ENCODE data around the gene TTN.

The TTN gene

GRCh38 chr2:178756843-178757242, 50.4 kb downstream of the TTN start:
- in situ Hi-C loops (cut with HindIII; ENCODE audit: low sequenced_read_pairs) = no loop called here

DNA sequence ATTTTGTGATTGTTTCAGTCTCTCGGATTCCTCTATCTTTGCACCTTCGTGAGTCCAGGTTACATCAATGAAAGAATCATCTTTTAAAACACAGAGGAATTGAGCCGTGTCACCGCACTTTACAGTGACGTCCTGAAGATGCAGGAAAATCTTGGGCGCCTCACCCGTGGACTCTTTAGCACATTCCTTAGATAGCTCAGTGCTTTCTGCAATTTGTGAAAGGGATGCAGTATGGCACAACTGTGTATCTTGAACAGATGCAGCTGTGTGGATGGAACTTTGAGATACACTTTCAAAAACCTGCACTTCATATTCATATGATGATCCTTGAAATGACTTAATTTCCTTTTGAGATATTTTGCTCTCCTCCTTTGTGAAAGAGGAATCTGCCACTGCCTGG, 50.9 kb downstream of the TTN start:
- in situ Hi-C loops (cut with HindIII; ENCODE audit: low sequenced_read_pairs) = no loop called here

- in situ Hi-C loops (cut with HindIII; ENCODE audit: low sequenced_read_pairs) = no loop called here
These were observed 59.5 kb downstream of the TTN start for GRCh38 chr2:178747767-178748166.

- in situ Hi-C loops (cut with HindIII; ENCODE audit: low sequenced_read_pairs) = no loop called here
These were observed 72.7 kb downstream of the TTN start for GRCh38 chr2:178734518-178734917.

DNA sequence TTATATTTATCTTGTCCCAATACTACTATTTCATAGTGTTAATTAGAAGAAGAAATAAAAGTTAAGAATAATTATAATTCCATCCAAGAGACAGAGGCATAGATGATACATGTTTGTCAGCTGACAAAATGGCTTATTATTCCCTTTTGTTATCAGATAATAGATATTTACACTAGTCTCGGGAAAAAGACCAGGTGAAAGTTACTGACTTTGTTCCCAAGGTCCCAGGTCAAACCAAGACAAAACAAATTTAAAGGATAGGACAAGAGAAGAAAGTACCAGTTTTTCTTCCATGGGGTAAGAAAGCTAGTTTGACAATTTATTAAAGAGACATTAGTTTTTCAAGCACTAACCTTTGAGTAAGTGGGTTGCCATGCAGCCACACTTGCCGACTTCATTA, 73.2 kb downstream of the TTN start:
- in situ Hi-C loops (cut with HindIII; ENCODE audit: low sequenced_read_pairs) = no loop called here

DNA sequence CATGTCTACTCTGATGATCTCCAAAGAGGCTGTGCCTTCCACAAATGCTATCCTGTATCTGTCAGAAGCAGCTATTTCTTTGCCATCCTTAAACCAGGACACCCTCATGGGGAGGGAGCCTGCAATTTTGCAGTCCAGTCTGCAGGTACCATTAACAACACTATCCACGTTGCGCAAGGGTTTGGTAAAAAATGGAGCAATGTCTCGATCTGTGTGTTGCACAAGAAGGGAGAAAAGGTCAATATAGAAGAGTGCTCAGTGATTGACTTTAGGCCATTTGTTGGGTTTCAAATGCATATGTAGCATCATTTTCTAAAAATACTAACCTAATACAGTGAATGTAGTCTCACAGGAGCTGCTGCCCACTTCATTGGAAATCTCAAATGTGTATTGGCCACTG, 74.3 kb downstream of the TTN start:
- in situ Hi-C loops (cut with HindIII; ENCODE audit: low sequenced_read_pairs) = no loop called here

GRCh38 chr2:178731300-178731699, 75.9 kb downstream of the TTN start:
- in situ Hi-C loops (cut with HindIII; ENCODE audit: low sequenced_read_pairs) = no loop called here

DNA sequence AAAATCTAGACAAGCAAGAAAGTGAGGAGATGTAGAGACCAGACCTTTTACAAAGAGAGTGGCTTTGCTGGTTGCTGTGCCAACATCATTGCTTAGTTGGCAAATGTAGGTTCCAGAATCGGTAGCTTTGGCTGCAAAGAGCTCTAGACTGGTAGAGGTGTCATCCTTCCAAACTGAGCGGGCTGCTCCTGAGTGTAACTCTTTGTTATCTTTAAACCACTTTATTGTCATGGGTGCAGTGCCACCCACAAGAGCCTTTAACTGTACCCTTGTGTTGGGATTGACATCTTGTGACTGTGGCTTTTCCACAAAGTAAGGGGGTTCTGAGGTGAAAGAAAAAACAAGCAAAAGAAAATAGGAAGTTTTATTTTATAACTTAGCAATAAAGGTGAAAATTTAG, 77.2 kb downstream of the TTN start:
- in situ Hi-C loops (cut with HindIII; ENCODE audit: low sequenced_read_pairs) = no loop called here

GRCh38 chr2:178723786-178724346, 83.4 kb downstream of the TTN start:
- in situ Hi-C loops (cut with HindIII; ENCODE audit: low sequenced_read_pairs) = no loop called here

GRCh38 chr2:178722296-178722695, 84.9 kb downstream of the TTN start:
- in situ Hi-C loops (cut with HindIII; ENCODE audit: low sequenced_read_pairs) = no loop called here

GRCh38 chr2:178718988-178719387, 88.2 kb downstream of the TTN start:
- in situ Hi-C loops (cut with HindIII; ENCODE audit: low sequenced_read_pairs) = no loop called here

- in situ Hi-C loops (cut with HindIII; ENCODE audit: low sequenced_read_pairs) = no loop called here
These were observed 88.9 kb downstream of the TTN start for GRCh38 chr2:178718283-178718682.

DNA sequence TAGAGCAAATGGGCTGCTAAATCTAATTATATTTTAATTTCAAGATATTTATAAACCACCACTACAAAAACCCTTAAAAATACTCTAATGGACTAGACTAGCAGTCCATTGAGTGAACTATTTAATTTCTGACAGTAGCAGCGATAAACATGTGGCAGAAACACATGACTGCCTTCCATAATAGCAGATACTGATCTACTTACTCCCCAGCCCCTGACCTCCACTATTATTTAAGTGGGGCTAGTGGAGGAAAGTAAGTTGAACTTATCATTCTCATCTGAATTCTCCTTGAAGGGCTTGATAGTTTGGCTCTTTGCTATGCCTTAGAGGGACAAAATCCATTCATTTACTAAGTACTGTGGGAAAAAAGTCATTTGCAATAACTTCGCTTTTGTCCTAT, 90.8 kb downstream of the TTN start:
- in situ Hi-C loops (cut with HindIII; ENCODE audit: low sequenced_read_pairs) = no loop called here

DNA sequence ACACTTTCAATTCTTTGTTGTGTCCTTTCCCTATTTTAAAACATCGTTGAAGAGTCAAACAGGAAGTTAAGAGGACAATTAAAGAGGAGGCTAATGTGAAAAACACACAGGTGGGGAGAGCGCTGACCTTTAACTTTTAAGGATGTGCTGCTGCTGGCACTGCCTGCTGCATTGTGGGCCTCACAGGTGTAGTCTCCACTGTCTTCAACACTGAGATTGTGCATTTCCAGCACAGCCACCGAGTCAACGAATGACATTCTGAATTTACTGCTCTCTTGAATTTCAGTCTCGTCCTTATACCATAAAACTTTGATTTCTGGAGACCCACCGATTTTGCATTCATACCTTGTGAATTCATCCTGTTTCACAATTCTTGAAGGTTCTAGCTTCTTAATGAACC, 91.9 kb downstream of the TTN start:
- in situ Hi-C loops (cut with HindIII; ENCODE audit: low sequenced_read_pairs) = no loop called here

DNA sequence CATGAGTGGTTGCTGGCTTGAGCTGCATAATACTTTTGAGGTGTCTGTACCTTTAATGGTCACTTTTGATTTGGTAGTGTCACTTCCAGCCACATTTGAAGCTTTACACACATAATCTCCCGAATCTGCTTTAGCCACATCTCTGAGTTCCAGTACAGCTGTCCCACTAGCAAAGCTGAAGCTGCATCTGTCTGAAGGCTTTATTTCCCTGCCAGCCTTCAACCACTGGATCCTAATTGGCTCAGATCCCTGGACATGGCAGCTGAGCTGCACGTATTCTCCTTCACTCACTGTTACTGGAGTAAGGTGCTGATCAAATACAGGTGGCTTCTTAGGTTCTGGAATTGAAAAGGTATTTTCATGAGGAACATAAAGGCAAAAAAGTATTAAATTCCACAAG, 99.7 kb downstream of the TTN start:
- in situ Hi-C loops (cut with HindIII; ENCODE audit: low sequenced_read_pairs) = no loop called here

DNA sequence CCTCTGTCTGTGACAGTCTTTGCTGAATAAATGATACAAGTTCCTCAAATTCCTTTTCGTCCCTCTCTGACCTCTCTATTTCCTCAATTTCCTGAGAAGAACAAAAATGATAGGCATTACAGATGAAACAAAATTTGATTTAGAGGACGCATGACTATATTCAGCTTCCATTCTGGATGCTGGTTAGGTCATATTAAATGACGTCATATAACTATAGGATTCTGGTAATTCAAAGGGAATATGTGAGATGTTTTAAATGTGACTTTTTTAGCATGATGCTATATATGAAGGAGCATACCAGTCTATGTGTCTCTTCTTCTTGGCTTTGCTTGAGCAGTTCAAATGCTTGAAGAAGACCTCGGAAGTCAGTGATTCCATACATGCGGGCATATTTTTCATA, 102.3 kb downstream of the TTN start:
- in situ Hi-C loops (cut with HindIII; ENCODE audit: low sequenced_read_pairs) = no loop called here

- in situ Hi-C loops (cut with HindIII; ENCODE audit: low sequenced_read_pairs) = no loop called here
These were observed 104.9 kb downstream of the TTN start for GRCh38 chr2:178702361-178702760.

DNA sequence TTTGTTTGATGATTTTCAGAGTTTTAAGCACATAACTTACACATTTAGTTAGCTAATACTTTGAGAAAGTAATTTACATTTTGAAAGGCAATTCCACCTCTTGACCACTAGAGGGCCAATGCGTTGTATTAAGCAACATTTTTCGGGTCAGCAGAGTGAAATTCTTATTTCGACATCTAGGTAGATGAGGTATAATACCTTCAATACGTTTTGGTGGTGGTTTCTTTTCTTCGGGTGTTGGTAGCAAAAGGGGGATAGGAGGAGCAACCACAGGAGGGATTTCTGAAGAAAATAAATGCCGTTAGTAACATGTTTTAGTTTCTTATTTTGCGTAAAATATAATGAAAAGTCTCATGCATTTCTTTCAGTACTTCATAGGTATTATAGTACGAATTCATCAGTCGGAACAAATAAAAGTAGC, 106.3 kb downstream of the TTN start:
- in situ Hi-C loops (cut with HindIII; ENCODE audit: low sequenced_read_pairs) = no loop called here

- in situ Hi-C loops (cut with HindIII; ENCODE audit: low sequenced_read_pairs) = no loop called here
These were observed 107.1 kb downstream of the TTN start for GRCh38 chr2:178700136-178700535.

DNA sequence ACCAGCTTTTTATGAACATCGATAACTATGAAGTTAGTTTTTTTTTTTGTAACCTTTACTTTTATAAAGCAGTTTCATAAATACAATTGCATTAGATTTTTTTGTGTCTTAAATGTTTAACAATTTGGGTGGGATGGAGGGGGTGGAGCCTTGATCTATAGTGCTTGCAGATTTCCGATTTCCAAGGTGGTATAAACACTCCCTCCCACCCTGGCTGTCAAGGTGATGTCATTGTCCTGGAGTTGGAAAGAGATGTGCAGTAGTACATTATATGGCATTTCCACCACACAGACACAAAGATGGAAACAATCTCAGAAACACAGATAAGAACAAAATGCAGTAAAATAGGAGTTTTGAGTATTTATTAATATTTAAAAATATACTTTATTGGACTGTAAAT, 114.4 kb downstream of the TTN start:
- in situ Hi-C loops (cut with HindIII; ENCODE audit: low sequenced_read_pairs) = no loop called here

- in situ Hi-C loops (cut with HindIII; ENCODE audit: low sequenced_read_pairs) = no loop called here
These were observed 117.4 kb downstream of the TTN start for GRCh38 chr2:178689808-178690207.

GRCh38 chr2:178683877-178684276, 123.3 kb downstream of the TTN start:
- in situ Hi-C loops (cut with HindIII; ENCODE audit: low sequenced_read_pairs) = no loop called here

GRCh38 chr2:178681081-178681480, 126.1 kb downstream of the TTN start:
- in situ Hi-C loops (cut with HindIII; ENCODE audit: low sequenced_read_pairs) = no loop called here

DNA sequence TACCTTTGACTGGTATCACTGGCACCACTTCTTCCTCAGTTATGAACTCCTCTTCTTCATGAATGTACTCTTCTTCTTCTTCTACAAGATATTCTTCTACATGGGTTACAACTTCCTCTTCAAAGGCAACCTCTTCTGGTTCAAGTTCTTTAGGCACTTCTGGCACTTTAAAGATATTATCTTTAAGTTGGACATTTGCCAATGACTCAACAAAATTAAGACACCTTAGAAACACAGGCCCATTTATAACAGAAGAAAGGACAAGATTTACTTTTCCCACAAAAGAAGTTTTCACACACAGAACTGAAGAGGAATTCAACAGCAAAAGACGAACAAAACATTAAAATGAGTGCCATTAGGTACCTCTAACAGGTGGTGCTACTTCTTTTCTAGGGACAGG, 127.3 kb downstream of the TTN start:
- in situ Hi-C loops (cut with HindIII; ENCODE audit: low sequenced_read_pairs) = no loop called here

Data from endothelial cell of hepatic sinusoid (primary cell).